GM10847 (cell line): ENCODE measurements around the gene PLIN5.

Source experiments
- POLR2A ChIP-seq: IDR thresholded peaks from 2 replicates; pipeline ENCODE4 v1.6.1; 2011; ENCODE audit not compliant: insufficient read length; ENCODE audit errors: extremely low read depth

The PLIN5 gene

GRCh38 chr19:4554717-4555116 lies 19.7 kb upstream of the PLIN5 start:
- TF ChIP-seq POLR2A = no peak

GRCh38 chr19:4553775-4554174 lies 18.8 kb upstream of the PLIN5 start:
- no peak for TF ChIP-seq POLR2A

DNA sequence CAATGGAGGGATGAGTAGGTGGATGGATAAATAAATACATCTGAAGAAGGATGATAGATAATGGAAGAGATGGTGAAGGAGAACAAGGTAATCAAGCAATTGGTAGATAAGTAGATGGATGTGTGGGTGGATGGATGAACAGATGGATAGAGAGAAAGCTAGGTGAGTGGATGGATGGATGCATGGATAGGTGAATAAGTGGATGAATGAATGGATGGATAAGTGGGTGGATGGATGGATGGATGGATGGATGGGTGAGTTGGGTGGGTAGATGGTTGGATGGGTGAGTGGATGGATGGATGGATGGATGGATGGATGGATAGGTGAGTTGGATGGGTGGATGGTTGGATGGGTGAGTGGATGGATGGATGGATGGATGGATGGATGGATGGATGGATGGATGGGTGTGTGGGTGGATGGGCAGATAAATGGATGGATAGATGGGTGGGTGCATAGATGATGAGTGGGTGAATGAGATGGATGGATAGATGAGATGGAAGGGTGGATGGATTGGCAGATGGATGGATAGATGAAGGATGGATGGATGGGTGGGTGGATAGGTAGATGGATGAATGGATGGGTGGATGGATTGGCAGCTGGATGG lies 18.2 kb upstream of the PLIN5 start:
- no peak for TF ChIP-seq POLR2A

DNA sequence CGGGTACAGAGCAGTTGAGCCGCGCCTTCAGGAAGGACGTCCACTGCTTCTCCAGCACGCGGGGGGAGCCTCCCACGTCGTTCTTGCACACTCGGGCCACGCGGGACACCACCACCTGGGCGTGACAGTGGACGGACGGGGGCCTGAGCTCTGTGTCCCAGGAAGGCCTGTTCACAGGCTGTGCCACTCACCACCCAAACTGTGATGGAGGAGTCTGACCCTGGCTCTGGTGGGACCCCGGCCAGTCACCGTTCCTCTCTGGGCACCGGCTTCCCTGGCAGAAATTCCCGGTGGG lies 17.4 kb upstream of the PLIN5 start:
- no peak for TF ChIP-seq POLR2A

DNA sequence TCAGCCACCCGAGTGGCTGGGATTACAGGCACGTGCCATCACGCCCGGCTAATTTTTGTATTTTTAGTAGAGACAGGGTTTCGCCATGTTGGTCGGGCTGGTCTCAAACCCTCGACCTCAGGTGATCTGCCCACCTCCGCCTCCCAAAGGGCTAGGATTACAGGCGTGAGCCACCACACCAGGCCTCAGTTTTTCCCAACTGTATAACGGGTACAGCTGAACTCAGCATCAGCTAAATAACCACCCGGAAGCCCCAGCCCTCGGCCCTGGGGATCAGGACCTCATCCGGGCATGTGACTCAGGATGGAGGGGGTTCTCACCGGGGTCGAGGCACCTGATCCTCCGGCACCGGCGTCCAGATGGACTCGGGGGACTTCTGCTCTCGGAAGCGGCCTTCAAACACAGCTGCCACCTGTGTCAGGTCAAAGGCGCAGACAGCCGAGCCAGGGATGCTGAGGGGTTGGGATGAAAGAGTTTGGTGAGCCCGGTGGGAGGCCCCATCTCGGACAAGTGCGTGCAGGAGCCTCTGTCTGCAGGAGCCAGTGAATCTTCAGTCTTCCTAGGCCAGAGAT lies 15.5 kb upstream of the PLIN5 start:
- TF ChIP-seq POLR2A = no peak

DNA sequence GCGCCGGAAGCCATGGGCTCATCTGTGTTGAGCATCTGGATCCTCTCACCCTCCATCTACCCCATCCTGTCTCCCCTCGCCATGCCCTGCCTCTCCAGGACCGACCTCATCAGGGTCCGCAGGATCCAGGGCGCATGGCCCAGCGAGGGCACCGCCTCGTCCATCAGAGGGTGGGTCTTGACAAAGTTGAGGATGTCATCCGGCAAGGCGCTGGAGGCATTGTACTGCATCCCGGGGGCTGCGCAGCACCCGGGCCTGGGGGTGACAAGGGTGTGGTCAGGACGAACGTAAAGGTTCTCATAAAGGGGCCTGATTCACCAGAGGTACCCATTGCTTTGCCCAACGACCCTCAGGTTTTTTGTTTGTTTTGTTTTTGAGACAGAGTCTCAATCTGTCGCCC lies 15.0 kb upstream of the PLIN5 start:
- no peak for TF ChIP-seq POLR2A

DNA sequence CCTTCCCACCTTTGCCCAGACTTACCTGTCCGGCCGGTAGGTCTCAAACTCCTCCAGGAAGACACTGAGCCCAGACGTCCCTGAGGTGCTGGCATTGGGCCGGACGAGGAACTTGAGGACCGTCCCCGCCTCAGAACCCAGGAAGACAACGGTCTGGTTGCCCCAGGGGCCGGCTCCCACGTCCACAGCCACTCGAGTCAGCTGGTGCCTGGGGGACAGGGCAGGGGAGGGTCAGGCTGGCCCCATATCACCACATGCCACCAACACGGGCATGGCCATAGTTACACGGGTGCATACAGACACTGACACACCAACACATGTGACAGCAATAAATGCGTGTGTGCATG lies 13.2 kb upstream of the PLIN5 start:
- TF ChIP-seq POLR2A = no peak

DNA sequence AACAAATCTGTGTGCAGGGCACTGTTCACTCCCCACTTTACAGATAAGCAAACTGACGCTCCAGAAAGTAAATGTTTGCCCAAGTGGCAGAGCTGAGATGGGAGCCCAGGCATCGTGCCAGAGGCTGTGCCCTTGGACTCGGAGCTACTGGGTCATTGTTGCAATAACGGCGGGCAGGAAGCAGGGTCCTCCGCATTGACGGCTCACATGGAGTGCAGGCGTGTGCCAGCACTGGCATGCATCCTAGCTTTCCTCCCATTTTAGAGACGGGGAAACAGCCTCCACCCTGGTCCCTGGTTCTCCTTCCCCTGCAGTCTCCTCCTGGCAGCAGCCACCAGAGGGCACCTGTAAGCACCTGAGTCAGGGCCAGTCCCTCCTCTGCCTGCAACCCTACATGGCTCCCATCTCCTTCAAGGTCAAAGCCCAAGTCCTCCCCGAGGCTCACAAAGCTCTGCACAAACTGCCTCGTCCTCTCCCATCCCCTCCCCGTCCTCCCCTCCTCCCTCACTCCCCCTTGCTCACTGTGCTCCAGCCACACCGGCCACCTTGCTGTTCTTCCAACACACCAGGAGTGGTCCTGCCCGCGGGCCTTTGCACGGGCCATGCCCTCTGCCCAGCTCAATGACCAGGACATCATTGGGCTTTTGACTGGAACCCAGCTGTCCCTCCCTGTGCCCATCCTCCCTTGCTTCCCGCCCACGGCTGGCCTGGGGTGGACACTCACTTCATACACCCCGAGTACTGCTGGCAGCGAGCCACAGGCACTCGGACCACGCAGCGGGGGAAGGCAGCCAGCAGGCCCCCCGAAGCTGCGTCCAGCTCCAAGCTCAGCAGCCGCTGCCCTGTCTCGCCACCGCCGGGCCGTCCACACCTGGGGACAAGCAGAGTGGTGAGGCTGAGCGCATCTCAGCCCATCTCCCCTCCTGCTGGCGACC lies 12.5 kb upstream of the PLIN5 start:
- TF ChIP-seq POLR2A = no peak

- TF ChIP-seq POLR2A = no peak
These were observed 9.0 kb upstream of the PLIN5 start for GRCh38 chr19:4543842-4544647.

DNA sequence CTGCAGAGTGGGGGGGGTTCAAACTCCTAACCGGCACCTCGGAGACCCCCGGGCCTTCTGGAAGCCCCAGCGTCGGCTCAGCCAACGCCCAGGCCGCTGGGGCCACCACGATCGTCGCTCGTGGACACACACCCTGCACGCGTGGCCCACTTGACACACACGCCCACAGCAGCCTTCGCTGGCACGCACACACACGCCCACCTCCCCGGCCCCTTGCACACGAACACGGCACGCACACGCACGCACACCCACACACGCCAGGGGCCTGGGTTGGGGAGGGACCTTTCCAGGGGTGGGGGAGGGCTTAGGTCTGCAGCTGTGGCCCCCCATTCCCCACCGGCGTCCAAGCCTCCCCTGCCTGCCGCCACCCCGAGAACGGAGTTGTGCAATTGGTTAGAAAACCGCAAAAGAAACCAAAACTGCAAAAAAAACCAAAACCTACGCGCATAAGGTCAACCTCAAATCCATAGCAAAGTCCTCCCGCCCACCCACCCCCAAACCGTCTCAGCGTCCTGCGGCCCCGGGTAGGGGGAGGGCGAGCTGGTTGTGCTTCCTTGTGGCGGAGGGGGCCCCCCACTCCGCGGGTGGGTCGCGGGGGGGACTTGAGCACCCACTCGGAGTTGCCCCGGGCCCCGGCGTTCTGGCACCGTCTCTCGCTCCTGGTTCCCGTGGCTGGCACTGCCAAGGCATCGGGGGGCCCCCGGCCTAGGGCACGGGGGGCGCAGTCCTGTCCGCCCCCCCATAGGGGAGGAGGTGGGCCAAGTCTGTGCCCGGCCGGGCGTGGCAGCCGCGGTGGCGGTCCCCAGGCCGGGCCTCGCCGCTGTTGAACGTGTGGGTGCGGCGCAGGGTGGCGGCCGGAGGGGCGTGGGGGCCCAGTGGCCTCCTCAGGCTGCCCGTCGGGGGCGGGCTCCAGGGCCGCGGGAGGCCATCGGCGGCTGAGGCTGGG lies 8.1 kb upstream of the PLIN5 start:
- no peak for TF ChIP-seq POLR2A

DNA sequence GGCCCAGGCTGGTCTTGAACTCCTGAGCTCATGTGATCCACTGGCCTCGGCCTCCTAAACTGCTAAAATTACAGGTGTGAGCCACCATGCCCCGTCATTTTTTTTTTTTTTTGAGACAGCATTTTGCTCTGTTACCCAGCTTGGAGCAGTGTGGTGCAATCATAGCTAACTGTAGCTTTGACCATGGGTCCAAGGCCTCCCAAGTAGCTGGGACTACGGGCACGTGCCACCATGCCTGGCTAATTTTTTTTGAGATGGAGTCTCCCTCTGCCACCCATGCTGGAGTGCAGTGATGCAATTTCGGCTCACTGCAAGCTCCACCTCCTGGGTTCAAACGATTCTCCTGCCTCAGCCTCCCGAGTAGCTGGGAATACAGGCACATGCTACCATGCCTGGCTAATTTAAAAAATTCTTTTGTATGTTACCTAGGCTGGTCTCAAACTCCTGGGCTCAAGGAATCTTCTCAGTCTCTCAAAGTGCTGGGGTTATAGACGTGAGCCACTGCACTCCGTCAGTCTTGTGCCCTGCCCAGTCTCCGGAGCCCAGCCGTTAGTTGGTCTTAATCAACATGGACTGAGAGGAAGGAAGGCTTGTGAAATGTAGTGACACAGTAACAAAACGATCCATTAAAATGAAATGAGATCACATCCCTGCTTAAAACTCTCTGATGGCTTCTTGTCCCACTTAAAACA lies 6.2 kb upstream of the PLIN5 start:
- TF ChIP-seq POLR2A = no peak

DNA sequence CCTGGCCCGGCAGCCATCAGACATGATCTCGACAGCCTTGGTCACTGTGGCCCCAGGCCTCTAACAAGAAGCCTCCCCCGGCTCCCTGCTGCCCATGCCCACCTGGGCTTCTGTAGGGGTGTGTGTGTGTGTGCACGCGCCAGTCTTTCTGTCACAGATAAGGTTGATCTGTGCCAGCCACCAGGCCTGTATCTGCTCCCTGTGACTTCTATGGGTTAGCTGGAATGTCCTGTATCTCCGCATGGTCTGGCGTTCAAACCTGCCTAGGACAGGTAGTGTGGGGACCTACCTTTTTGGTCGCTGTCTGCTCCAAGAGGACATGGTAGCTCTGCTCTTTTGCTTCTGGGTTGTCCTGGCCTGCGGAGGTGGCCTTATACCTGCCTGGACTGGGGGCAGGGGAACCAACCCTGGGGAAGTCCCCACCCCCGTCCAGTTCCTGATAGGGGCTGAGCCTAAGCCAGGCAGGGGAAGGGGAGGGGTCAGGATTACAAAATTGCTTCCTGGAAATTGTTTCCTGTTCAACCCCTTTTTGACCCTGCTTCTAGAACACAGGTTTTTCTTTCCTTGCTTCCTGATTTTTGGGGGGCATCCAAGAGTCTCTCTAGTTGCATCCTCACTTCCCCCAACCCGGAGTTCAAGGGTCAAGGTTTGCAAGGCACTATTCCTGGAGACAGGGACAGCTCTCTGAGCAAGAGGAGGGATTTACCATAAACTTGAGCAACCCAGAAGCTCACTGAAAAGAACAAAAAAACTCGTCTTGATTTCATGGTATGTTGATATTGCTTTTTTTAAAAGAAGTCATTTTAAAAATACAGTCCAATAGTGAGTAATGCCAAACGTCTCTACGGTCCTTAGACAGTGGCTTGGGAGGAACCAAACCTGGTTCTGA lies 4.9 kb upstream of the PLIN5 start, which contains the start of gene LRG1:
TSS of gene LRG1 (minus strand) at position 344 of the 889 bp plus-strand sequence. CDS start at position 321, 23 bp downstream.
- no peak for TF ChIP-seq POLR2A

DNA sequence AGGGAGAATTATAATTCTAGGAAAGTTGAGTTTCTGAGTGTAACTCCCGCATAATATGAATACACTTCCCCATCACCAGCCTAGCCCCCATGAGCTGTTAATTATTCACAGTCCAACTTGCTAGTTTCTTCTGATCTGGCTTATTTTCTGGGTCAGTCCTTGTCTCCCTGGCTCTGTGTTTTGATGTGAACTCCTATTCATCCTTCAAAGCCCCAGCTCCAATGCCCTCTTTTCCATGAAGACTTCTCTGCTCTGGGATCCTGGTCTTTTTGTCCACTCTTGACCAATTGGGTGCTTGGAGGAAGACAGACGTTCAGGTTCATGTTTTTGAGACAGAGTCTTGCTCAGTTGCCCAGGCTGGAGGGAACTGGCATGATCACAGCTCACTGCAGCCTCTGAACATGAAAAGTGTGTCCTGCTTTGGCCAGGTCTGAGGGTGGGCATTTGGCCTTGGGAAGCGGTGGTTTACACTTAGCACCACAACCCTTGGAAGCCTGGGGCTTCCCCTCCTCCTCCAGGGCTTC lies 4.2 kb upstream of the PLIN5 start:
- no peak for TF ChIP-seq POLR2A
